ENCODE results near the gene PARD6G.

- no peak for TF ChIP-seq EZH2 (IDR thresholded peaks at IDR 0.05; ENCODE audit: insufficient read depth, poor library complexity, severe bottlenecking)
- TF ChIP-seq EZH2phosphoT487 (IDR thresholded peaks at IDR 0.05; ENCODE audit: insufficient read depth, low read depth) = no peak
Measured at GRCh38 chr18:80168346-80168745, 79.0 kb downstream of the PARD6G start.

Data from GM23248 (cell line).